Esophagus squamous epithelium (tissue), 4 donors: Measurements from ENCODE around the gene TANGO2.

Source experiments
- CTCF ChIP-seq, 6 experiments: fragments of 450-650 bp in 4 of 6; fragments of 200-600 bp in 2 of 6; sonication (generic) in 2 of 6; IDR thresholded peaks; one replicate each; pipeline ENCODE4 v1.5.1; 2016 to 2019; ENCODE audit warnings: antibody characterized with exemption in 6 of 6, mild to moderate bottlenecking in 4 of 6, moderate library complexity in 4 of 6
- POLR2A ChIP-seq, 4 donors: fragments of 450-650 bp; IDR thresholded peaks; one replicate each; pipeline ENCODE4 v1.6.1; 2017; ENCODE audit warnings: antibody characterized with exemption in 4 of 4, mild to moderate bottlenecking in 4 of 4, moderate library complexity in 3 of 4

GRCh38 chr22:20113551-20114310 lies 92.8 kb downstream of the TANGO2 start:
- TF ChIP-seq CTCF (IDR thresholded peaks at IDR 0.05): no peak
- TF ChIP-seq POLR2A (IDR thresholded peaks at IDR 0.05): no peak
